GM18517 (cell line): ENCODE data around the gene FAM53B.

Source experiments
- ATAC-seq: cut with Tn5 transposase; IDR thresholded peaks from one replicate; pipeline ENCODE4 v1.9.1; 2021; ENCODE audit warnings: mild to moderate bottlenecking, moderate library complexity; ENCODE audit not compliant: unreplicated experiment

The FAM53B gene

DNA sequence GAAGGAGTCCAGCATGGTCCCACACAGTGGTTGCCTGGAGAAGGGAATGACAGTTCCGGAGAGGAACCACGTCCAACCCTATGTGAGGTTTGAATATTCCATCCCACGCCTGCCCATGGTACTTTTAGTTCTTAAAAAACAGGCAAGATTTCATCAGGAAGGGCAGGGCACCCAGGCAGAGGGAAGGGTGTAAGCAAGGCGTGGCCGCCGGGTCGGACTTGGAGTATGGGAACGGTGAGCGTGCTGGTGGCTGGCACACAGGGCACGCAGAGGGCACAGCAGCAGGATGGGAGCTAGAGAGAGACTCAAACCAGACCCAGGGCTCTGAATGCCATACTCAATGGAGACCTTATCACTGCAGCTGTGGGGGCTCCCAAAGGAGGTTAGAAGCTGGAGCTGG, 34.3 kb downstream of the FAM53B start:
- no peak for ATAC-seq

DNA sequence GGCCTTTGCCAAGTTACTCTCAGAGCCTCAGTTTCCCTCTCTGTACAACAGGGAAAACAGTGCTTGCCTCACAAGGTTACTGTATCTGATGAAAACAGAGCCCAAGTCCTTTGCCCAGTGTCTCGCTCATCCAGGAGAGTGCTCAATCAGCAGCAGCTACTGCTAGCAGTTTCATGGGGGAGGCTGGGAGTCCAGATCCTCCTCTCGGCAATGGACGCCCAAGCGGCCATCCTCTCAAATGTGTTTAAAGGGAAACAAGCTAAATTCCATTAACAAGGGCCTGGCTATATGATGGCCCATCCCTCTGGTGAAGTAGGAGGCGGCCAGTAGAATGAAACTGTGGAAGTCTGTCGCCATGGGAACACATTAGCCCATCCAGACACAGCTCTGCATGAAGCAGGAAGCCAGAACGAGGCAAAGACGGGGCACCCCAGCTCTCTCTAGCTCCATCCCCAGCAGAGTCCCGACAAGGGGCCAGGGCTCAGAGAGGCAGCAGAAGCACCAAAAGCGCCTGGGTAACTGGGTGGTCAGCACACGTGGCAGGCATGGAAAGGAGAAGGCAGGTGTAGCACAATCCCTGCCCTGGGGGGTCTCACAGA, 35.2 kb downstream of the FAM53B start:
- ATAC-seq, result no peak

DNA sequence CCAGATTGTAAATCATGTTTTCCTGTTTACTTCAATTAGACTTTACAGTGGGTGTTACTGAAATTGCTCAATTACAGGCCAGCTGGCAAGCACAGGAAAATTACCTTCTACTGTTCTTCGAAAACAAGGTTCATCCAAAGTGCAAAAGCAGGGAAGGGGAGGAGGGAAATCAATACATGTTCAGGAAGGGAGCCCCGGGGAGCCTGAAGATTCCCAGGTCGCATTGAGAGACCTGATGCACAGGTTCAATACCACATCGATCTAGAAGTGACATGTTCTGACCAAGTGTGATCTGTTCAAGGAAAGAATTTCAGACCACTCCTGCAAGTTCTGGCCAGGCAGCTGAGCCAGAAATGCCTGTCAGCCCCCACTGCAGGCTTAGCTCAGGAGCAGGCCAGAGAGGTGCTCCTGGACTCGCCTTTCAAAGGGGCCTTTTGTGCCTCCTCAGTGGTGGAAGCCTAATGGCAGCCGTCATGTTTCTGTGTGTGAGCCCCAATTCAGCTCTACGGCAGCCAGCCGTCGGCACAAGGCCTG, 35.9 kb downstream of the FAM53B start:
- ATAC-seq, result no peak

DNA sequence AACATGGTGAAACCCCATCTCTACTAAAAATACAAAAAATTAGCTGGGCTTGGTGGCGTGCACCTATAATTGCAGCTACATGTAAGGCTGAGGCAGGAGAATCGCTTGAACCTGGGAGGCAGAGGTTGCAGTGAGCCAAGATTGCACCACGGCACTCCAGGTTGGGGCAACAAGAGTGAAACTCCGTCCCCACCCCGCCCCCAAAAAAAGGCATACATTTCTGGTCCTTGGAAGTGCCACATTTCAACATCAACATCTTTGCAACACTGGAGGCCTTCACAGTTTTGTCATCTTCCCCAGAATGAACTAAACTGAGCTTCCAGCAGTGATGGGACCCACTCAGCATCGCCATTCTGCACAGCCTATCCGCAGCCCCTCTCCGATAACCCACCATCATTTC, 36.6 kb downstream of the FAM53B start:
- no peak for ATAC-seq

DNA sequence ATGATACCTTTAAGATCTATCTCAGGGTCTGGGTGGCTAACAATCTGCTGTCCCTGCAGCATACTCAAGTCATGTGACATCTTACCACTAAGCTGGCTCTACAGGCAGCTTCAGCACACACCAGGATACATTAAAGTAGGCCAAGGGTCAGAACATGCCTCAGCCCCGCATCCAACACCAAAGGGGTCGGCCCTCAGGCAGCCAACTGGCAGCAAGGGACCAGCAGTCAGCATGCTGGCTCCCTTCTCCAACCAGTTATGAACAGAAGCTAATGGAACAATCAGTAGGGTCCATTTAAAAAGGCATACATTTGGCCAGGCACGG, 37.1 kb downstream of the FAM53B start:
- ATAC-seq, result no peak

DNA sequence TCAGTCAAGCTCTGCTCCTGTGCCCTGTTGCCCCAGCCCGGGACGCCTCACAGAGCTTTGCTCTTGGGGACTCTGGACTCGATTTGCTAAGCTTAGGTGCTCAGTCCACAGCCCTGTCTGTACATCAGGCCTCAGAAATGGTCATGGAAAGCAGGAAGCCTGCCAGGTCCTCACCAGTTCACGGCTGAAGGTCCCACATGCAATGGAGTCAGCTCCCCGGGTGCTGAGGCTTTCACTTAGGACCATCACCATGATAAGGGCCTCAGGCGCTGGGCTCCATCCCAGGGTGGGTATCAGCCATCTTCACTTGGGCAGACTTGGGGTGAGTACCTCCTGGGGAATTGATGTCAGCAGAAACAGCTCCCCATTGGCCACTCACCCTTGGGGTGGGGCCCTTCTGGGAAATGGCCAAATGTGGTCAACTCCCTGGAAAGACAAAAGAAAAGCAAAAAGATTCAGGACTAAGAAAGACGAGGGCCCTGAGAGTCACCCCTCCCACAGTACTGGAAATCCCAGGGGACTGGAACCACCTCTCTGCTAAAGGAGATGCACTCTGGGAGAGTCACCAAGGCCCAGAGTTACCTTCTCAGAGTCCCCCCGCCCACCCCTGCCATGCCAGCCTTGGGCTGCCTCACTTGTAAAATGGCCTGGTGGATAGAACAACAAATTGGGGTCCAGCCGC, 37.6 kb downstream of the FAM53B start:
- ATAC-seq, result no peak

DNA sequence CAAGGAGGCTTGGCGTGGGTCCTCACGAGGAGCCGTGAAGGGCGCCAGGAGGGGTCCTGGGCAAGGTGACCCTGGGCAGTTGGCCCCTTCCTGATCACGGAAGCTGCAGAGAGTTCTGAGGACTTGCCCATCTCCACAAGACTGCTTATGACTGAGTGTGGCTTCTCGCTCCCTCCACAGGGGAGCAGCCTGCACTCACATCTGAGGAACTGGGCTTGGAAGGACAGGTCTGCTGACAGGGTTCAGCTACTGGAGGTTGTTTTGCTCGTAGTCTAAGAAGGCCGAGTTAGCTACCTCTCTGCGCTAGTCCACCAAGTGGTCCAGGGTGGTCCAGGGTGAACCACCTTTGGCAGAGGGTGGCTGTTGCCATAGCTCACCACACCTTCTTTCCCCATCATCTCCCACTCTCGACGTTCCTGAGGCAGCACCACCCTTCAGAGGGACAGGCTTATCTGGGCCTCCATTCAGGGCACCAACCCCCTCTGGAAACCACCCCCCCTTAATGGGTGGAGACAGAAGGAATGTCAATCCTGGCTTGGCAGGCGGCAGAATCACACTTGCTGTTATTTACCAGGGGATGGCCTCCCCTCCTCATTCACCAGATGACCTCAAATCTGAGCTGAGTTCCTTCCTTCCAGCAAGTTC, 38.2 kb downstream of the FAM53B start:
- no peak for ATAC-seq

DNA sequence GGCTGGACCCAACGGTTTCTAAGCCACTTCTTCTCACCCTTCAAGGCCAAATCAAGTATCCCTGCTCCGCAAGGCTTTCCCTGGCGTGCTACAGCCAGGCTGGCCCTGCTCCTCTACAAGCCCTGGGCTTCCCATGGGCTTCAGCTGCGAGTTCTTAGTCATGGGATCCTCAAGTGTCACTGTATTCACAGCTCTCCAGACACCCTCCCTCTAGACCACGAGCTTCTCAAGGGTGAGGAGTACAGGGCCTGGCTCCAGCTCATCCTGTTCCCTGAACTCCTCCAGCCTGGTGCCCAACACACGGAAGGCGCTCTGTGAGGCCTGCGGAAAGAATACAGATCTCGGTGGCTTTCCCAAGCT, 38.8 kb downstream of the FAM53B start:
- ATAC-seq, result no peak

DNA sequence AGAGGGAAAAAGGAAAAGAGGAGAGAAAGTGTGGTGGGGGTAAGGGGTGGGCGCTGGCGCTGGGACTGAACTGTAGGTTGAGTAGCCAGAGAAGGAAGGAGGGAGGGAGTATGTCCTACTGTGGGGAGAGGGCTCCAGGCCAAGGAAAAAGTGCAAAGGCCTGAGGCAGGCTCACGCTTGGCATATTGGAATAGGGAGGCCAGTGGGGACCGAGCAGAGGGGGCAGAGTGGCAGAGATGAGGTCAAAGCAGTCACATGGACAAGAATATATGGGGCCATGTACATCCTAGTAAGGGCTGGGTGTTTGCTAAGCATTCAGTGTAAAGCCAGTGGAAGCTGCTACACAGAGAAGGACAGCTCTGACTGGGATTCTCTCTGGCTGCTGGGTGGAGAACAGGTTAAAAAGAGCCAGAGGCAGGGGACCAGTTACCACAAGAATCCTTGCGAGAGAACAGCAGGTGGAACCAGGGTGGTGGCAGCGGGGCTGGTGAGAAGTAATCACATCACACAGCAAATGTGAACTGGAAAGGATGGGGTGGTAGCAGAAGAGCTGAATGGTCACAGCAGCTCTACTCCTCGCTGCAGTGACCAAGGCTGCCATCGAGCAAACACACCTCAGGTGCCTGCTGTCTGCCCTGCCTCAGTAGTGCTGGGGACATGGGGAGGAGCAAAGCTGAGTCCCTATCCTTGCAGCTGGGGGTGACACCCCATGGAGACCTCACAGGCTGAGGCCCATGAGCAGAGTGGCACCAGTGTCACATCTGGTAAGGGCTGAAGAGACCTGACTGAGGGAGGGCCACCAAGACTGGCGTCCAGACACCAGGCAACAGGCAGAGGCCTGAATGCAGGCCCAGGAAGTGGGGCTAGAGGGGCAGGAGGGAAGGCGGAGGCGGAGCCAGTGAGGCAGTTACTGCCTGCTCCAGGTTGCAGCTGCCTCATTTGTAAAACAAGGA, 39.5 kb downstream of the FAM53B start:
- no peak for ATAC-seq

DNA sequence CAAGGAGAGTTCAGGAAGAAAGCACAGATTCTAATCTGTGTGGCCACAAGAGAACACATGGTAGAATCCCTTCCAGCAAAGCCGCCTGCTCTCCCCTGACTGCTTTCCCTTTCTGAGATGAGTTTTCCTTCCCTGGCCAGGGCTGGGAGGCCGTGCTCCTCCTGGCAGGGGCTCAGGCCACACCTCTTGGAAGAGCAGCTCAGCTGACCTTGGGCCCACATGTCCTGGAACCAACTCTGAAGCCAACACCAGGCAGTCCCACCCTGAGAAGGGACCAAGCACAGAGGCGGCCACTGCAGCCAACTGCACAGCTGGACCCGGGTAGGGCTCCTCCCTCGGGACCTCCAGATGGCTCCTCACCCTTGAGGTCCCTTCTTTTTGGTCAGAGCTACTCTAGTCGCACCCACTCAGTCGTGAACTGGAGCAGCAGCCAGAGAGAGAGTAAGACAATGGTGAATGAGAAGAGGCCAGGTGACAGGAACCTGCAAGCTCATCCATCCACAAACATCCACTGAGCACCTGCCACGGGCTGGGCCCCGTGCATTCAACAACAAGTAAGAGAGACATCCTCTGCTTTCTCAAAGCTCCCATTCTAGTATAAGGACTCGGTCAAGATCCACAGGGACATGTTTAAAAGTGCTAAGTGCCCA, 40.3 kb downstream of the FAM53B start:
- no peak for ATAC-seq

DNA sequence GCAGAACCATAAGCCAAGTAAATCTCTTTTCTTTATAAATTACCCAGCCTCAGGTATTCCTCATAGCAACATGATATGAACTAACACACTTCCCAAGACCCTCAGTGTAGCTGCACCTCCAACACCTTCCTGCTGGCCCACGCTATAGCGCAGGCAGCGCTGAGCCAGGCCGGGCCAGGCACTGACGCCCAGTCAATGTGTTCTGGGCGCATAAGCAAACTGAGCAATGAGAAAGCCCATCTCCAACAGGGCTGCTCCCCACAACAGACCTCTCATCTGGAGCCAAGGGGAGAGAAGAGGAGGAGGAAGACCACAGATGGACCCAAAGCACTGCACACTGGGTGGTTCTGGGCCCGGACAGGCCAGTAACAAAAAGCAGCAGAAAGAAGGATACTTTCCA, 40.8 kb downstream of the FAM53B start:
- ATAC-seq, result no peak

DNA sequence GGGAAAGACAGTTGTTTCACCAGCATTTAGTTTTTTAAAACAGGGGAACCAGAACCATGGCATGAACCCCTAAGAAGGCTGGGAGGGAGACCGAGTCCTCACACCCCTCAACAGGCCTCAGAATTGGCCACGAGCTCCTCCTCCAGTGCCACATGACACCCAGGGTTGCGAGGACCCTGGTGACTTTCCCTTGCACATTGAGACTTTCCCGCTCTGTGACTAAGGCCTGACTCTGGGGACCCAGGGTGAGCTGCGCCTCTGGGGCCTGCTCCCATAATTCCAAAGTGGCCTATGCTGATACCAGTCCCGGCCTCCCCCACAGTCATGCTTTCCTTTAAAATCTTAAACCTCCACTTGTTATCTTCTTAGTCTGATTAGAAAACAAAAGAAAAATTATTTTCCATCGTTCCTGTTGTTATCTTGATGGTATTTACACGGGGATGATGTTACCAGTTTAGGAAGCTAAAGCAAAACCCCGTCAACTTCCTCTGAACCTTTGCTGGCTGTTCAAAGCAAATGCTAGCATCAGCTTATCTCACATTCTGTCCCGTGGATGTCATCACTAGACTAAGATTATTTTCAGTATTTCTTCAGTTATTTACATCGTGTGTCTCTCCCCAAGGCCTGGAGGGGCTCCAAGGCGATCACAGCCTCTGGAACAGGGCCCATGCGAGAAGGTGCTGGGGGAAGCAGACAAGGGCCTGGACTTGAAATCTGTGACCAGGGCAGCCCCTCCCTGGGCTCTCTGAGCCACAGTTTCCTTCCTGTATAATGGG, 42.1 kb downstream of the FAM53B start:
- no peak for ATAC-seq

DNA sequence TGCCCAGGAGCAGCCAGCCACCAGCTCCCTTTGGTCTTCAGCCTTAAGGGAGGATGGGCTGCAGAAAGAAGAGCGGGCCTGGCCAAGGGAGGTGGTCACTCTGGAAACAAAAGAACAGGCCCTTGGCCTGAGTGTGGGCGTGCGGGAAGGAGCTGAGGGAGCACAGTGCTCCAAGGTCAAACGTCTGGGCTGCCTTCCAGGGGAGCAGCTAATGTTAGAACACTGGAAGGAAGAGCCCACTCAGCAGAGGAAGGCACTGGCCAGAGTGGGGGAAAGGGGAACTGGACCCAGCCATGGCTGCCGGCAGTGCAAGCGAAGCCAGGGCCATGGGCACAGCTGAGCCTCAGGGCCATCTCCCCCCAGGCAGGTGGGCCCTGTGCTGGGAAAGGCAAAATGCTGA, 42.7 kb downstream of the FAM53B start:
- ATAC-seq, result no peak

DNA sequence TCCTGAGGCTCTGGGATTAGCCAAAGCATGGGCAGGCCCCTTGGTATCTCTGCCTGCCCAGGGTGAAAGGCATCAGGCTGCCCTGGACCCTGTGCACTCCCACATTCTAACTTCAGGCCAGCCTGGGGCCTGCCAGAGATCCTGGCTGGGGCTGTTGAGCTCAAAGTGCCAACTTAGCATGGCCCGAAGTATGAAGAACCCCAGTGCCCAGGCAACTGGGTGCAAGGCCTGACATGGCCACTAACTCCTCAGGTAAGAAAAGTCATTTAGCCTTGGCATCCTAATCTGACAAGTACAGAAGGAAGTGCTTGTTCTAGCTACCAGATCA, 43.2 kb downstream of the FAM53B start:
- no peak for ATAC-seq

DNA sequence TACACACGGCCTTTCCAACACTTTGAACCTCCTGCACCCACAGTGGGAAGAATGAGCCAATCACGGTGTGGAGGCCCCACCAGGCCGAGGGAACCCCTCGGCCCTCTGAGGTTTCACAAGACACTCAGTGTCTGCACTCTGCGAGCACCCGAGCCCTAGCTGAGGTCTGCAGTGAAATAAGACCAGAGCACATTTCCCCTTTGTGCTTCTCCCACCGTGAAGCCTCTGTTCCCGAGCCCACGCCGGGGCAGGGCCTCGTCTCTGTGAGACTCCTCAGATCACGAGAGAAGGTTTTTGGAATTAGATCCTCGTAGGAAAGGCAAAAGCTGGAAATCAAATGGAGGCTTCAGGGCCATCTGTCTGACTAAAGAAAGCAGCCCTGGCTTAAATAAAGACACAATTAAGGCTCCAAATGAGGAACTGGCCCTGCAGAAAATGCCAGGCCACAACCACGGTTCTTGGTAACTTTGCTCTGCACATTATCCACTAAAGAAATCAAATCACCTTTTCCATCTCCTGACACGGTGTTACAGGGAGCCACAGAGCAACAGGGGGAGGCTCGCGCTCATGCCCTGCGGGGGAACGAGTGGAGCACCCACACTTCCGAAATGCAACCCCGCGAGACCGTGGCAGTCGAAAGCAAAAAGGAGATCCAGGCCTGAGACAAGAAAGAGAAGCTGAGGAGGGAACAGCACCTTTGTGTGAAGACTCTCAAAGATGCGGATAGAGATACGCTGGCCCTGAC, 43.7 kb downstream of the FAM53B start:
- no peak for ATAC-seq

DNA sequence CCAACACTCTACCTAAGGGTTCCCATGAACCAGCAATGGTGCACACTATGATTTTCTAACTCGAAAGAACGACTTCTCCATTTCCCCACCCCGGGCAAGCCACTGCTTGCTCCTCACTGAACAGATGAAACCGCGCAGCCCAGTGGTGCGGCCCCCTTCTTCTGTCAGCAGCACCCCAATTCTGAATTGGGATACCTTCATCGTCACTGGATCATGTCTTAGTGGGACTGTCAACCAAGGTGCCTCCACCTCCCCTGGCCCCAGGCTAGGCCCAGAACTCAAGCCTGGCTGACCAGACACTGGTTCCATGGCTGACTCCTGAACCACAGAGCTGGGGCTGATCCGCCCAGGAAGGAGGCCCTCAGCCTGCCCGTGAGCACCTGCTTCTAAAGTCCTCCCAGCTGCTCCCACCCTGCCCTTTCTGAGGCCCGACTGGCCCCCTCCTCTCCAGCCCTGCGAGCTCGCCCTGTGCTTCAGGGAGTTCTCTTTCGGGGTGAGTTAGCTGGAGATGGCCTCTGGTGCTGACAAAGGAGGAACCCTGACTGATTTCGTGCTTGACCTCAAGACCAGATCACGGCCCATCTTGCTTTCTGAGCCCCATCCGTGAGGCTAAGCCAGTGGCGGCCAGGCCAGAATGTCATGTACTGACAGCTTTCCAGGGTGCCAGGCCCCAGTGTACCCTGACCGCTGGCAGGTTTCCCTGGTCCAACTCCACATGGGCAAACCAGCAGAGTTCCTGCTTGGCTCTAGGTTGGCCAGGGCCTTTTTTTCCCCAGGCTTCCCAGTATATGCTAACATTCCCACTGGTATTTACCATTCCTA, 44.5 kb downstream of the FAM53B start:
- no peak for ATAC-seq

DNA sequence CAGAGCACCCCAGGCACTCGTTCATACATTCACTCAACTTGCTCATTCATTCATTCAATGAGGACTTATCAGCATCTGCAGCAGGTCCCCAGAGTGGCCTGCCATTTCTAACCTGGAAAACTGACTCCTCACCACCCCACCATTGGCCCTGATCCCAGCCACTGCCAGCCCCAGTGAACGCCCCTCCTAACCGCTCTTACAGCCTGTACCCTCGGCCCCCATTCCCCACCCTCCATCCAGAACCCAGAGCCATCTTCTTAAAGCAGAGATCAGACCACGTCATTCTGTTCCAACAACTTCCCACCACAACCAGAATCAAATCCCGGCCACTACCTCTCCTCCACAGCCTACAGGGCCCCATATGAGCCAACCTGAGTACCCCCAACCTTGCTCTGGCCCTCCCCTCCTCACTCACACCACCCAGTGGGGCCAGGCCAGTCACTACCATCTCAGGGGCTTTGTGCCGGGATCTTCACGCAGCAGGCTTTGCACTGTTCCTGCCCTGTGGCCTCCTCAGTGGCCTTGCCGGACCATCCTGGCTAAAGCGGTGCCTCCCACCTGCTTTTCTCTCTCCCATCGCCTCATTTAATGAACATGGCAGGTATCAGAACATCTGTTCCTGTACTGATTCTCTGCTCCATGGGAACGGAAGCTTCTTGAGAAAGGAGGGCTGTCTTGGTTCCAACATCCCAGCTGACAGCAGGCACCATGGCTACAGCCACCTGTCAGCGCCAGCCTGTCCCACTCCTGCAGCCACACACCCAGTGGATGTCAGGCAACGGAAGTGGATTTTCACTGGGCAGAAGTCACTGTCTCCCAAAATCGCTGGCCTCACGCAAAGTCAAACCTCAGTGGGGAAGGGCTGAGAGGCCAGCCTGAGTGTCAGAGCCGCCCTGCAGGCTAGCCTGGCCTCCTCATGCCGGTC, 45.4 kb downstream of the FAM53B start:
- no peak for ATAC-seq
